ENCODE results near the gene MAN2A2.
"Not testable (repeated sequence)": the region's sequence is repeated elsewhere in the genome, so short reads cannot be mapped to it uniquely, and the experiment has no call there.

MAN2A2 gene

GRCh38 chr15:90884719-90885431 lies 18.2 kb upstream of the MAN2A2 start:
- DNase-seq, result no peak

GRCh38 chr15:90885432-90886290 lies 17.4 kb upstream of the MAN2A2 start:
- peak; percentile 57 for DNase-seq

- DNase-seq, result no peak
Observed at GRCh38 chr15:90886291-90886614, 16.8 kb upstream of the MAN2A2 start.

- no peak for DNase-seq
Observed at GRCh38 chr15:90887037-90887481, 16.0 kb upstream of the MAN2A2 start.

- no peak for DNase-seq
Observed at GRCh38 chr15:90889313-90889730, 13.8 kb upstream of the MAN2A2 start.

- DNase-seq, result no peak
Observed at GRCh38 chr15:90889736-90890456, 13.2 kb upstream of the MAN2A2 start.

GRCh38 chr15:90890839-90891238 lies 12.3 kb upstream of the MAN2A2 start:
- DNase-seq, result no peak

GRCh38 chr15:90891346-90891949 lies 11.7 kb upstream of the MAN2A2 start:
- no peak for DNase-seq

- DNase-seq, result no peak
Observed at GRCh38 chr15:90892023-90892422, 11.1 kb upstream of the MAN2A2 start.

- no peak for DNase-seq
Observed at GRCh38 chr15:90892498-90893174, 10.5 kb upstream of the MAN2A2 start.

GRCh38 chr15:90893175-90894090 lies 9.7 kb upstream of the MAN2A2 start:
- DNase-seq, result peak; percentile 55

GRCh38 chr15:90895571-90896117 lies 7.5 kb upstream of the MAN2A2 start:
- DNase-seq, result peak; percentile 56

- not testable (repeated sequence) for DNase-seq
Observed at GRCh38 chr15:90897131-90897655, 5.9 kb upstream of the MAN2A2 start.

GRCh38 chr15:90901175-90902039 lies 1.7 kb upstream of the MAN2A2 start:
- DNase-seq, result no peak

- DNase-seq, result peak; percentile 38
Observed at GRCh38 chr15:90902040-90902839, 862 bp upstream of the MAN2A2 start.

- DNase-seq, result no peak
Observed at GRCh38 chr15:90903733-90904536, 833 bp downstream of the MAN2A2 start.

- no peak for DNase-seq
Observed at GRCh38 chr15:90904746-90905145, 1.6 kb downstream of the MAN2A2 start.

All from SHP77 treated with DMSO at 0.1 percent for 48 hours (cell line).